ENCODE results near the gene TEX38. TPM values are rescaled to one million over a fixed set of nuclear protein-coding genes. Genes with fewer than 3 reads are reported as not detected.
"Not testable (repeated sequence)": the region's sequence is repeated elsewhere in the genome, so short reads cannot be mapped to it uniquely, and the experiment has no call there.

Gene TEX38
- total RNA-seq, 1 donor from 2014 or later: not detected

DNA sequence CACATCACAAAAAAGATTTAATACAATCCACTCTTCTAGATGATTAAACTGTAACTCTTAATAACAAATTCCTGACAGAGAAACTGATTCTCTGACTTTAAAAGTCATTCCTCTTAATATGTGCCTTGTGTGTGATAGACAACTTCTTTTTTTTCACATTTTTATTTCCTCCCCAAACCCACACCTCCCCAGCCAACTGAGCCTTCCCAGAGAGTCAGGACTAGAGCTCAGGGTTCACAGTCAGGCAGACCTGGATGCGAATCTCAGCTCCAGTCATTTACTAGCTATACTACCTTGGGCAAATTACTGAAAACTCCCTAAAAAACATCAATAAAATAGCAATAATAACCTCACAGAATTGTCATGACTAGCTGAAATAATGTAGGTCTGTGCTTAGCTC lies 17.6 kb upstream of the TEX38 start:
- TF ChIP-seq, protein P1, sequence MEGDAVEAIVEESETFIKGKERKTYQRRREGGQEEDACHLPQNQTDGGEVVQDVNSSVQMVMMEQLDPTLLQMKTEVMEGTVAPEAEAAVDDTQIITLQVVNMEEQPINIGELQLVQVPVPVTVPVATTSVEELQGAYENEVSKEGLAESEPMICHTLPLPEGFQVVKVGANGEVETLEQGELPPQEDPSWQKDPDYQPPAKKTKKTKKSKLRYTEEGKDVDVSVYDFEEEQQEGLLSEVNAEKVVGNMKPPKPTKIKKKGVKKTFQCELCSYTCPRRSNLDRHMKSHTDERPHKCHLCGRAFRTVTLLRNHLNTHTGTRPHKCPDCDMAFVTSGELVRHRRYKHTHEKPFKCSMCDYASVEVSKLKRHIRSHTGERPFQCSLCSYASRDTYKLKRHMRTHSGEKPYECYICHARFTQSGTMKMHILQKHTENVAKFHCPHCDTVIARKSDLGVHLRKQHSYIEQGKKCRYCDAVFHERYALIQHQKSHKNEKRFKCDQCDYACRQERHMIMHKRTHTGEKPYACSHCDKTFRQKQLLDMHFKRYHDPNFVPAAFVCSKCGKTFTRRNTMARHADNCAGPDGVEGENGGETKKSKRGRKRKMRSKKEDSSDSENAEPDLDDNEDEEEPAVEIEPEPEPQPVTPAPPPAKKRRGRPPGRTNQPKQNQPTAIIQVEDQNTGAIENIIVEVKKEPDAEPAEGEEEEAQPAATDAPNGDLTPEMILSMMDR (IDR thresholded peaks at IDR 0.05): no peak
- Mint-ChIP-seq H3K36me3 (ENCODE audit: low read depth) (peaks cover 42% of the 10 kb centered on the region), H3K4me3 (ENCODE audit: unreplicated experiment) (no peak overlapping the region), H3K27me3 (ENCODE audit: low read depth) (no peaks in the 10 kb centered on the region), H3K4me1 (ENCODE audit: low read depth) (peaks cover 4% of the 10 kb centered on the region), H3K9me3 (ENCODE audit: low read depth) (peaks cover 18% of the 10 kb centered on the region), H3K27ac (ENCODE audit: unreplicated experiment) (no peak overlapping the region)
- DNase-seq (ENCODE audit: low spot score): no peak

DNA sequence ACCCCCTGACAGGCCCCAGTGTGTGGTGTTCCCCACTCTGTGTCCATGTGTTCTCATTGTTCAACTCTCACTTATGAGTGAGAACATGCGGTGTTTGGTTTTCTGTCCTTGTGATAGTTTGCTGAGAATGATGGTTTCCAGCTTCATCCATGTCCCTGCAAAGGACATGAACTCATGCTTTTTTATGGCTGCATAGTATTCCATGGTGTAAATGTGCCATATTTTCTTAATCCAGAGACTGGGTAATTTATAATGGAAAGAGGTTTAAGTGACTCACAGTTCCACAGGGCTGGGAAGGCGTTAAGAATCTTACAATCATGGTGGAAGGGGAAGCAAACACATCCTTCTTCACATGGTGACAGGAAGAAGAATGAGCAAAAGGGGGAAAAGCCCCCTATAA lies 17.0 kb upstream of the TEX38 start:
- not testable (repeated sequence) for DNase-seq (ENCODE audit: low spot score); H3K4me1 Mint-ChIP-seq (ENCODE audit: low read depth); H3K4me3 Mint-ChIP-seq (ENCODE audit: unreplicated experiment); H3K27ac Mint-ChIP-seq (ENCODE audit: unreplicated experiment); H3K27me3 Mint-ChIP-seq (ENCODE audit: low read depth)
- Mint-ChIP-seq H3K36me3 (ENCODE audit: low read depth) (peaks cover 37% of the 10 kb centered on the region), H3K9me3 (ENCODE audit: low read depth) (peaks cover 14% of the 10 kb centered on the region)

DNA sequence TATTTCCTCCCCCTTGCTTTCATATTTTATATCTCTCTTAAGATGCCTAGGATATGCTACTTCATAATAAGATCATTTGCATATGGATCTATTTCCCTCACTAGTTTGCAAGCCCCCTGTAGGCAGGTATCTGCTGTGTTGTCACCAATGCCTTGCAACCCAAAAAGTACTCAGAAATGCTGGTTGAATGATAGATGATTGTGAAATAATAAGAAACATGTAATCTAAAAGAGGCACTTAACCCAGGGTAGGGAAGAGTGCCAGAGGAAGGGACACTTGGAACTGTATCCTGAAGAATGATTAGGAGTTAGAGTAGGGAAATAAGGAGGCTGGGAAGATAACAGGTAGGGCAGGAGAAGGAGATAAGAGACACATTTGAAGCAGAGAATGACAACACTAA lies 15.8 kb upstream of the TEX38 start:
- Mint-ChIP-seq H3K36me3 (ENCODE audit: low read depth) (peaks cover 27% of the 10 kb centered on the region), H3K27ac (ENCODE audit: unreplicated experiment) (no peak overlapping the region), H3K4me3 (ENCODE audit: unreplicated experiment) (no peak overlapping the region), H3K4me1 (ENCODE audit: low read depth) (peaks cover 4% of the 10 kb centered on the region), H3K27me3 (ENCODE audit: low read depth) (no peaks in the 10 kb centered on the region), H3K9me3 (ENCODE audit: low read depth) (peaks cover 6% of the 10 kb centered on the region)
- TF ChIP-seq, protein P1 (IDR thresholded peaks at IDR 0.05): no peak
- DNase-seq (ENCODE audit: low spot score): no peak

DNA sequence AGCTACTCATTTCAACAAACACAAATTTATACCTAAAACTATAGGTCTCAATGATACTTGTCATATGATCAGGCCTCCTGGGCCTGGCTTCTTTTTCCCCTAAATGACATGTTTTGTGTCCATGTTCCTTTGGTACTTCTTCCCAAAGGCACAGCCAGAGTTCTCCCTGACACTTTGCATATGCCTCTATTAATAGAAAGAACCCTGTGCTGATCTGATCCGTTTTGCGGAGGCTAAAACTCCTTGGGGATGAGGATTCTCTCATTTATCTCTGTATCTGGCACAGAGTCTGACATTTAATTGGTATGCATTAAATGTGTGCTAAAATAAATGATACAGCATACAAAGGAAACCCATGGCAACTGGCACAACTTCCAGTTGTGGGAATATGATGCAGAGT lies 15.0 kb upstream of the TEX38 start:
- H3K9me3 Mint-ChIP-seq (ENCODE audit: low read depth): peaks cover 6% of the 10 kb centered on the region

DNA sequence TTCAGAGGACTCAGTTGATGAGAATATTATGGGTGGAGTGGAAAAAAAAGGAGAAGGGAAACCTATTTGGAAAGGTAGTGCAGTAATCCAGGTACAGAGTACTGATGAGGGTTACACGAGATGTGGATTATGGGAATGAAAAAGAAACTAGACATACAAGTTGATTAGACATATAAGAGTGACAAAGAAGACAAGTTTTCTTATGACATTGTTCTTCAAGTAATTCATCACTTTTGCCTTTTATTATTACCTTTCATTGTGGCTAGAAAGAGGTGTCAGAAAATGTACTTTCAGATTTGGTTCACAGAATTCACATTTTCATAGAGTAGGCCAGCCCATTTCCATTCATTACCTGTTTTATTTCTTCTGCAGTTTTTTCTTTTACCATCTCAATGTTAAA lies 13.9 kb upstream of the TEX38 start:
- no peak for DNase-seq (ENCODE audit: low spot score)
- Mint-ChIP-seq H3K4me1 (ENCODE audit: low read depth) (peaks cover 4% of the 10 kb centered on the region), H3K36me3 (ENCODE audit: low read depth) (peaks cover 19% of the 10 kb centered on the region), H3K27me3 (ENCODE audit: low read depth) (no peaks in the 10 kb centered on the region), H3K4me3 (ENCODE audit: unreplicated experiment) (no peak overlapping the region), H3K27ac (ENCODE audit: unreplicated experiment) (no peak overlapping the region), H3K9me3 (ENCODE audit: low read depth) (peaks cover 6% of the 10 kb centered on the region)
- TF ChIP-seq, protein P1 (IDR thresholded peaks at IDR 0.05): no peak

More for the DNA sequence above, 15.0 kb upstream of the TEX38 start:
- DNase-seq (ENCODE audit: low spot score): no peak
- H3K4me1 Mint-ChIP-seq (ENCODE audit: low read depth): peaks cover 4% of the 10 kb centered on the region
- H3K36me3 Mint-ChIP-seq (ENCODE audit: low read depth): peaks cover 27% of the 10 kb centered on the region
- TF ChIP-seq, protein P1 (IDR thresholded peaks at IDR 0.05): no peak
- no peak overlapping the region for H3K4me3 Mint-ChIP-seq (ENCODE audit: unreplicated experiment)
- no peak overlapping the region for H3K27ac Mint-ChIP-seq (ENCODE audit: unreplicated experiment)
- no peaks in the 10 kb centered on the region for H3K27me3 Mint-ChIP-seq (ENCODE audit: low read depth)

DNA sequence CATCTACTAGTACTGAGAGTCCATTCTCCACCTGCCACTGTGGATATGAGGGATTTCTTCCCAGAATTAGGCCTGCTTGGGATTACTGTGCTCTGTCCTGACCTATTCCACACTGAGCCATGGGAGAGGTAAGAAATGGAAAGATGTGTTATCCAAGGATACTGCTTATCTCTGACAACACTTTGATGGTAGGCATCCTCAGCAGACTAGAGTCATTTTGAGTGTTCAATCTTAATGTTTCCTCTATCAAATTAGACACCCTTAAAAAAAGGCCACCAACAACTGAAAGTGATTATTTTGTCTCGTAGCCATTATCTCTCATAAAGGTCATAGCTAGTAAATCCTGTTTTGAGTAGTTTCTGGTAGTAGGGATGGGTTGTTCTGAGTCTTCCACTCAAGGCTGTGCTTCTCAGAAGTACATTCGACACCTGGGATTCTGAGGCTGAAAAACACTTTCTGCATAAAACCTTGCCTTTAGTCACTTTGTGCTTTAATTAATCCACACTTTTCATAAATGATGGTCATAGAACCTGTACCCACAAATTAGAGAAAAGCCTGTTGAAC lies 12.3 kb upstream of the TEX38 start:
- no peak for DNase-seq (ENCODE audit: low spot score)
- Mint-ChIP-seq H3K4me1 (ENCODE audit: low read depth) (no peaks in the 10 kb centered on the region), H3K4me3 (ENCODE audit: unreplicated experiment) (no peak overlapping the region), H3K36me3 (ENCODE audit: low read depth) (peaks cover 21% of the 10 kb centered on the region), H3K27me3 (ENCODE audit: low read depth) (no peaks in the 10 kb centered on the region), H3K27ac (ENCODE audit: unreplicated experiment) (no peak overlapping the region), H3K9me3 (ENCODE audit: low read depth) (peaks cover 6% of the 10 kb centered on the region)
- TF ChIP-seq, protein P1 (IDR thresholded peaks at IDR 0.05): no peak

DNA sequence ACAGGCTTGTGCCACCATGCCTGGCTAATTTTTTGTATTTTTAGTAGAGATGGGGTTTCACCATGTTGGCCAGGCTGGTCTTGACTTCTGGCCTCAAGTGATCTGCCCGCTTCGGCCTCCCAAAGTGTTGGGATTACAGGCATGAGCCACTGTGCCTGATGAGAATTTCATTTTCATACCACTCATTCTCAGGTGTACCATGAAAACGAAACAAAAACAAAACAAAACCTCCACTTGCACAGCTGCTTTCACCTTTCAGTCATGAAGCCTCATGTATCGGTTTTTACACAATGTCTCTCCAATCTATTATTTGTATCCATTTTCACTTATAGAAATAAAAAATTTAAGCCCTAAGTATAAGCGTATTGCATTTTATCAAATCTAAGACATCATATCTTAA lies 11.5 kb upstream of the TEX38 start:
- not testable (repeated sequence) for H3K4me1 Mint-ChIP-seq (ENCODE audit: low read depth); H3K9me3 Mint-ChIP-seq (ENCODE audit: low read depth); H3K4me3 Mint-ChIP-seq (ENCODE audit: unreplicated experiment); H3K27ac Mint-ChIP-seq (ENCODE audit: unreplicated experiment); DNase-seq (ENCODE audit: low spot score); H3K27me3 Mint-ChIP-seq (ENCODE audit: low read depth)
- H3K36me3 Mint-ChIP-seq (ENCODE audit: low read depth): peaks cover 16% of the 10 kb centered on the region

DNA sequence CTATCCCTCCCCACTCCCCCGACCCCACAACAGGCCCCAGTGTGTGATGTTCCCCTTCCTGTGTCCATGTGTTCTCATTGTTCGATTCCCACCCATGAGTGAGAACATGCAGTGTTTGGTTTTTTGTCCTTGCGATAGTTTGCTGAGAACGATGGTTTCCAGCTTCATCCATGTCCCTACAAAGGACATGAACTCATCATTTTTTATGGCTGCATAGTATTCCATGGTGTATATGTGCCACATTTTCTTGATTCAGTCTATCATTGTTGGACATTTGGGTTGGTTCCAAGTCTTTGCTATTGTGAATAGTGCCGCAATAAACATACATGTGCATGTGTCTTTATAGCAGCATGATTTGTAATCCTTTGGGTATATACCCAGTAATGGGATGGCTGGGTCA lies 8.7 kb upstream of the TEX38 start:
- H3K27ac Mint-ChIP-seq (ENCODE audit: unreplicated experiment); H3K9me3 Mint-ChIP-seq (ENCODE audit: low read depth); H3K4me3 Mint-ChIP-seq (ENCODE audit: unreplicated experiment); H3K27me3 Mint-ChIP-seq (ENCODE audit: low read depth); H3K36me3 Mint-ChIP-seq (ENCODE audit: low read depth); DNase-seq (ENCODE audit: low spot score): not testable (repeated sequence)
- H3K4me1 Mint-ChIP-seq (ENCODE audit: low read depth): peaks cover 13% of the 10 kb centered on the region
